K562 (cell line): ENCODE measurements around the gene PEX19. TPM values are rescaled to one million over a fixed set of nuclear protein-coding genes. Genes with fewer than 3 reads are reported as not detected.

Source experiments
- CCNT2 ChIP-seq: IDR thresholded peaks from 2 replicates; pipeline ENCODE4 v1.6.1; 2011; ENCODE audit warnings: borderline replicate concordance, low read depth, mild to moderate bottlenecking, moderate library complexity, mixed read lengths, low read length; ENCODE audit not compliant: insufficient read length; ENCODE audit errors: extremely low read depth
- FOXM1 ChIP-seq, 2 experiments: fragments of 450-650 bp in 1 of 2; sonication (generic) in 1 of 2; formaldehyde crosslinking in 1 of 2; IDR thresholded peaks; 2 replicates each; pipeline versions ENCODE4 v1.6.1 to v1.9.0; 2017 to 2022; ENCODE audit warnings: low read depth in 2 of 2, mild to moderate bottlenecking in 2 of 2, missing genetic modification reagents in 1 of 2, moderate library complexity in 1 of 2
- OTX1 ChIP-seq: fragments of 450-650 bp; formaldehyde crosslinking; IDR thresholded peaks from 2 replicates; pipeline ENCODE4 v1.4.0; 2022; ENCODE audit warnings: mild to moderate bottlenecking
- POLR2A ChIP-seq: fragments of 450-650 bp; conservative IDR thresholded peaks from 2 replicates; pipeline ENCODE4 v1.6.1; 2016
- PRMT5 ChIP-seq: sonication (generic); formaldehyde crosslinking; IDR thresholded peaks from 2 replicates; pipeline ENCODE4 v1.5.0; 2020; ENCODE audit warnings: missing genetic modification reagents
- SETDB1 ChIP-seq: IDR thresholded peaks from one replicate; pipeline ENCODE4 v1.6.1; 2012; ENCODE audit warnings: low read length, control low read depth, inconsistent platforms
- SUPT5H ChIP-seq: fragments of 450-650 bp; IDR thresholded peaks from 2 replicates; pipeline ENCODE4 v1.6.1; 2016
- TAF15 ChIP-seq: fragments of 200-400 bp; formaldehyde crosslinking; IDR thresholded peaks from 2 replicates; pipeline ENCODE4 v1.6.1; 2017; ENCODE audit warnings: mild to moderate bottlenecking, low read depth, low read length, moderate library complexity
- TAF9B ChIP-seq: fragments of 450-650 bp; IDR thresholded peaks from 2 replicates; pipeline ENCODE4 v1.6.1; 2018; ENCODE audit warnings: mild to moderate bottlenecking; ENCODE audit not compliant: partially characterized antibody
- TBP ChIP-seq: optimal IDR thresholded peaks from 2 replicates; pipeline ENCODE3; 2011; ENCODE audit warnings: low read depth, low read length, improper control_type of control experiment
- ZC3H4 ChIP-seq: sonication (generic); formaldehyde crosslinking; IDR thresholded peaks from 2 replicates; pipeline ENCODE4 v1.9.0; 2021; ENCODE audit warnings: missing genetic modification reagents, borderline replicate concordance
- ZNF232 ChIP-seq: sonication (generic); formaldehyde crosslinking; IDR thresholded peaks from 2 replicates; pipeline ENCODE4 v1.8.0; 2022; ENCODE audit warnings: mild to moderate bottlenecking, missing genetic modification reagents
- ZNF551 ChIP-seq: fragments of 250-450 bp; sonication (Bioruptor Pico); IDR thresholded peaks from 2 replicates; pipeline ENCODE4 v1.5.0; 2021; ENCODE audit warnings: mild to moderate bottlenecking, moderate library complexity
- ZNF561 ChIP-seq: fragments of 450-650 bp; formaldehyde crosslinking; conservative IDR thresholded peaks from 2 replicates; pipeline ENCODE4 v1.4.0; 2020; ENCODE audit warnings: mild to moderate bottlenecking, moderate library complexity
- ZNF717 ChIP-seq: fragments of 250-450 bp; sonication (Bioruptor Pico); IDR thresholded peaks from 2 replicates; pipeline ENCODE4 v1.5.0; 2021
- polyA plus RNA-seq, 8 experiments: library from polyadenylated mRNA; depleted of rRNA in 4 of 8; stranded (reverse) in 5 of 8; unstranded in 3 of 8; fragments of >200 nt; fragmentation: Nextera tagmentation in 2 of 8; fragmentation: Illumina TruSeq in 1 of 8; extraction: Ambion mirVana in 2 of 8; extraction: Trizol in 1 of 8; gene quantifications; 2 replicates each; pipeline versions ENCODE4 v1.2.1 to v1.2.3, GENCODE V29; 2011 to 2014; ENCODE audit warnings: inconsistent platforms in 1 of 8, missing spikeins in 1 of 8
- total RNA-seq, 7 experiments: library from RNA; depleted of rRNA in 6 of 7; stranded (reverse); fragments of >200 nt in 6 of 7; fragmentation: Illumina TruSeq in 2 of 7; extraction: Trizol in 2 of 7; gene quantifications; 2 replicates each; pipeline versions ENCODE4 v1.2.1 to v1.2.3, GENCODE V29; 2011 to 2021; ENCODE audit warnings: low replicate concordance in 1 of 7
- TF ChIP-seq, protein P1 (sequence below): sonication (generic); formaldehyde crosslinking; IDR thresholded peaks from 2 replicates; pipeline ENCODE4 v1.8.0; 2023; ENCODE audit warnings: mild to moderate bottlenecking, missing genetic modification reagents
- TF ChIP-seq, protein P2 (sequence below): fragments of 200-800 bp; sonication (Bioruptor generic); IDR thresholded peaks from 2 replicates; pipeline ENCODE4 v1.6.1; 2017; ENCODE audit warnings: missing genetic modification characterization, missing compliant biosample characterization
- TF ChIP-seq, protein P3 (sequence below): fragments of 250-450 bp; sonication (Bioruptor Pico); IDR thresholded peaks from 2 replicates; pipeline ENCODE4 v1.9.0; 2021; ENCODE audit warnings: mild to moderate bottlenecking, inconsistent platforms

PEX19 gene
- total and polyA plus RNA-seq, 9 of the 15 experiments (the other 6 are each of a cell fraction or from before 2014, with no cell fraction given), result 32.5 to 103 (median 59.8) TPM

- TF ChIP-seq, protein P1, sequence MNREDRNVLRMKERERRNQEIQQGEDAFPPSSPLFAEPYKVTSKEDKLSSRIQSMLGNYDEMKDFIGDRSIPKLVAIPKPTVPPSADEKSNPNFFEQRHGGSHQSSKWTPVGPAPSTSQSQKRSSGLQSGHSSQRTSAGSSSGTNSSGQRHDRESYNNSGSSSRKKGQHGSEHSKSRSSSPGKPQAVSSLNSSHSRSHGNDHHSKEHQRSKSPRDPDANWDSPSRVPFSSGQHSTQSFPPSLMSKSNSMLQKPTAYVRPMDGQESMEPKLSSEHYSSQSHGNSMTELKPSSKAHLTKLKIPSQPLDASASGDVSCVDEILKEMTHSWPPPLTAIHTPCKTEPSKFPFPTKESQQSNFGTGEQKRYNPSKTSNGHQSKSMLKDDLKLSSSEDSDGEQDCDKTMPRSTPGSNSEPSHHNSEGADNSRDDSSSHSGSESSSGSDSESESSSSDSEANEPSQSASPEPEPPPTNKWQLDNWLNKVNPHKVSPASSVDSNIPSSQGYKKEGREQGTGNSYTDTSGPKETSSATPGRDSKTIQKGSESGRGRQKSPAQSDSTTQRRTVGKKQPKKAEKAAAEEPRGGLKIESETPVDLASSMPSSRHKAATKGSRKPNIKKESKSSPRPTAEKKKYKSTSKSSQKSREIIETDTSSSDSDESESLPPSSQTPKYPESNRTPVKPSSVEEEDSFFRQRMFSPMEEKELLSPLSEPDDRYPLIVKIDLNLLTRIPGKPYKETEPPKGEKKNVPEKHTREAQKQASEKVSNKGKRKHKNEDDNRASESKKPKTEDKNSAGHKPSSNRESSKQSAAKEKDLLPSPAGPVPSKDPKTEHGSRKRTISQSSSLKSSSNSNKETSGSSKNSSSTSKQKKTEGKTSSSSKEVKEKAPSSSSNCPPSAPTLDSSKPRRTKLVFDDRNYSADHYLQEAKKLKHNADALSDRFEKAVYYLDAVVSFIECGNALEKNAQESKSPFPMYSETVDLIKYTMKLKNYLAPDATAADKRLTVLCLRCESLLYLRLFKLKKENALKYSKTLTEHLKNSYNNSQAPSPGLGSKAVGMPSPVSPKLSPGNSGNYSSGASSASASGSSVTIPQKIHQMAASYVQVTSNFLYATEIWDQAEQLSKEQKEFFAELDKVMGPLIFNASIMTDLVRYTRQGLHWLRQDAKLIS, result no peak; the same call in 1 of the 2 replicates
- TF ChIP-seq FOXM1 (IDR thresholded peaks at IDR 0.05; ENCODE audit: low read depth), result peak; percentile 66; the same call in 1 of the 2 replicates
- TF ChIP-seq FOXM1 (CRISPR knock-in tag; IDR thresholded peaks at IDR 0.05; ENCODE audit: low read depth), result peak; percentile 80; the same call in 1 of the 2 replicates
- no peak for TF ChIP-seq ZNF551 (CRISPR knock-in tag)
- peak; percentile 98; the same call in 1 of the 2 replicates for TF ChIP-seq ZC3H4 (CRISPR knock-in tag)
- TF ChIP-seq ZNF561 (CRISPR knock-in tag), result no peak
- no peak for TF ChIP-seq PRMT5 (CRISPR knock-in tag)
- TF ChIP-seq CCNT2, result peak; percentile 78
- no peak for TF ChIP-seq SETDB1
- no peak for TF ChIP-seq ZNF717 (CRISPR knock-in tag)
- peak; percentile 95 for TF ChIP-seq TBP
- TF ChIP-seq, protein P2, sequence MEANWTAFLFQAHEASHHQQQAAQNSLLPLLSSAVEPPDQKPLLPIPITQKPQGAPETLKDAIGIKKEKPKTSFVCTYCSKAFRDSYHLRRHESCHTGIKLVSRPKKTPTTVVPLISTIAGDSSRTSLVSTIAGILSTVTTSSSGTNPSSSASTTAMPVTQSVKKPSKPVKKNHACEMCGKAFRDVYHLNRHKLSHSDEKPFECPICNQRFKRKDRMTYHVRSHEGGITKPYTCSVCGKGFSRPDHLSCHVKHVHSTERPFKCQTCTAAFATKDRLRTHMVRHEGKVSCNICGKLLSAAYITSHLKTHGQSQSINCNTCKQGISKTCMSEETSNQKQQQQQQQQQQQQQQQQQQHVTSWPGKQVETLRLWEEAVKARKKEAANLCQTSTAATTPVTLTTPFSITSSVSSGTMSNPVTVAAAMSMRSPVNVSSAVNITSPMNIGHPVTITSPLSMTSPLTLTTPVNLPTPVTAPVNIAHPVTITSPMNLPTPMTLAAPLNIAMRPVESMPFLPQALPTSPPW (CRISPR knock-in tag), result peak; percentile 77
- TF ChIP-seq ZNF232 (CRISPR knock-in tag), result no peak
- peak; percentile 69; the same call in 1 of the 2 replicates for TF ChIP-seq OTX1 (CRISPR knock-in tag)
- TF ChIP-seq TAF15, result no peak
- peak; percentile 99 for TF ChIP-seq POLR2A
- TF ChIP-seq SUPT5H, result peak; percentile 99
- peak; percentile 99 for TF ChIP-seq TAF9B
- TF ChIP-seq, protein P3, sequence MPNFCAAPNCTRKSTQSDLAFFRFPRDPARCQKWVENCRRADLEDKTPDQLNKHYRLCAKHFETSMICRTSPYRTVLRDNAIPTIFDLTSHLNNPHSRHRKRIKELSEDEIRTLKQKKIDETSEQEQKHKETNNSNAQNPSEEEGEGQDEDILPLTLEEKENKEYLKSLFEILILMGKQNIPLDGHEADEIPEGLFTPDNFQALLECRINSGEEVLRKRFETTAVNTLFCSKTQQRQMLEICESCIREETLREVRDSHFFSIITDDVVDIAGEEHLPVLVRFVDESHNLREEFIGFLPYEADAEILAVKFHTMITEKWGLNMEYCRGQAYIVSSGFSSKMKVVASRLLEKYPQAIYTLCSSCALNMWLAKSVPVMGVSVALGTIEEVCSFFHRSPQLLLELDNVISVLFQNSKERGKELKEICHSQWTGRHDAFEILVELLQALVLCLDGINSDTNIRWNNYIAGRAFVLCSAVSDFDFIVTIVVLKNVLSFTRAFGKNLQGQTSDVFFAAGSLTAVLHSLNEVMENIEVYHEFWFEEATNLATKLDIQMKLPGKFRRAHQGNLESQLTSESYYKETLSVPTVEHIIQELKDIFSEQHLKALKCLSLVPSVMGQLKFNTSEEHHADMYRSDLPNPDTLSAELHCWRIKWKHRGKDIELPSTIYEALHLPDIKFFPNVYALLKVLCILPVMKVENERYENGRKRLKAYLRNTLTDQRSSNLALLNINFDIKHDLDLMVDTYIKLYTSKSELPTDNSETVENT (CRISPR knock-in tag), result peak; percentile 96
Measured at GRCh38 chr1:160261893-160262794, 22.8 kb downstream of the PEX19 start, which contains the start of gene DCAF8 (continued).
